HAP-1 (cell line): ENCODE results near the gene FGFRL1.
A peak's percentile ranks its signal among the peaks of the same experiment; 100 is the strongest.
"Not testable (repeated sequence)": the region's sequence is repeated elsewhere in the genome, so short reads cannot be mapped to it uniquely, and the experiment has no call there.

Experiments used
- DNase-seq, 2 experiments: peaks; one replicate each; pipeline ENCODE4 v3.0.0-alpha.2; 2016 to 2020; ENCODE audit warnings: low spot score in 2 of 2
- H3K27me3 ChIP-seq: fragments of 250-450 bp; sonication (Bioruptor Pico); 2 replicates; pipeline ENCODE4 v1.5.1; 2020; ENCODE audit warnings: low read depth, mild to moderate bottlenecking, moderate library complexity
- H3K36me3 ChIP-seq: fragments of 250-450 bp; sonication (Bioruptor Pico); replicated peaks from 2 replicates; pipeline ENCODE4 v1.5.1; 2020; ENCODE audit warnings: mild to moderate bottlenecking
- H3K4me1 ChIP-seq: fragments of 250-450 bp; sonication (Bioruptor Pico); 2 replicates; pipeline ENCODE4 v1.5.1; 2020; ENCODE audit warnings: mild to moderate bottlenecking
- H3K4me3 ChIP-seq: fragments of 250-450 bp; sonication (Bioruptor Pico); 2 replicates; pipeline ENCODE4 v1.5.1; 2020; ENCODE audit warnings: mild to moderate bottlenecking, moderate library complexity
- H3K9me3 ChIP-seq: fragments of 250-450 bp; sonication (Bioruptor Pico); 2 replicates; pipeline ENCODE4 v1.5.1; 2020; ENCODE audit warnings: mild to moderate bottlenecking, moderate library complexity
- in situ Hi-C: fragments of 300-500 bp; cut with MboI; formaldehyde crosslinking; loops from 3 replicates; pipeline ENCODE4 v1.14.3; 2020; ENCODE audit warnings: low sequenced_read_pairs, inconsistent platforms, mixed read lengths

Gene FGFRL1

DNA sequence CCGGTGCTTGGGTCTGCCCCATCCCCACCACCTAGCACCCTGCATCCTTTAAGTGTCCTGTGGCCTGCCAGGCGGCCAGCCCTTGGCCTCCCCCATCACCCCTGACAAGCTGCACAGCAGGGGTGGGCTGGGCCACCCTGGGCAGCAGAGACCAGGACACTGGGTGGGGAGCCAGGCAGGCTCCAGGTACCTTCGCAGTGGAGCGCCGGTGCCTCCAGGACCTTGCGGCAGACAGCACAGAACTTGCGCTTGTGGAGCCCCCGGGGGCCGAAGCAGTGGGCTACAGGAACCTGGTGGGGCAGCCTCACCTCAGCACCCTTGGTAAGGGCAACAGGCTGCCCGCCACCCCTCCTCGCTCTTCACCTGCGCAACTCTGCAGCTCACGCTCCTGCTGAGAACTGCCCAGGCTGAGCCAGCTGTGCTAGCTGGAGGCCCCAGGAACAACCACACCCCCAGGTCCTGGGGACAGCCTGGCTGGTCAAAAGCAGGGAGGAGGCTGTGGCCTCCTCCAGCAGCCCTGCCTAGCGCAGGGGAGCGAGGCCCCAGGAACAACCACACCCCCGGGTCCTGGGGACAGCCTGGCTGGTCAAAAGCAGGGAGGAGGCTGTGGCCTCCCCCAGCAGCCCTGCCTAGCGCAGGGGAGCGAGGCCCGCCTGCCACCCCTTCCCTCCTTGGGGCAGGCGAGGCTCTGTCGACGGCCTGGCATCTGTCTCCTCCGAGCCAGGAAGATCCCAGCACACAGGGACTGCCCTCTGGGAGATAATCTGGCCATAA is 42.6 kb upstream of the FGFRL1 start:
- in situ Hi-C loops: no loop called here
- peaks cover 2% of the 10 kb centered on the region; the same call in 1 of the 2 replicates for H3K4me1 ChIP-seq
- no peaks in the 10 kb centered on the region for H3K27me3 ChIP-seq
- H3K4me3 ChIP-seq: no peak overlapping the region
- H3K36me3 ChIP-seq: no peaks in the 10 kb centered on the region
- DNase-seq: no peak
- no peaks in the 10 kb centered on the region for H3K9me3 ChIP-seq

DNA sequence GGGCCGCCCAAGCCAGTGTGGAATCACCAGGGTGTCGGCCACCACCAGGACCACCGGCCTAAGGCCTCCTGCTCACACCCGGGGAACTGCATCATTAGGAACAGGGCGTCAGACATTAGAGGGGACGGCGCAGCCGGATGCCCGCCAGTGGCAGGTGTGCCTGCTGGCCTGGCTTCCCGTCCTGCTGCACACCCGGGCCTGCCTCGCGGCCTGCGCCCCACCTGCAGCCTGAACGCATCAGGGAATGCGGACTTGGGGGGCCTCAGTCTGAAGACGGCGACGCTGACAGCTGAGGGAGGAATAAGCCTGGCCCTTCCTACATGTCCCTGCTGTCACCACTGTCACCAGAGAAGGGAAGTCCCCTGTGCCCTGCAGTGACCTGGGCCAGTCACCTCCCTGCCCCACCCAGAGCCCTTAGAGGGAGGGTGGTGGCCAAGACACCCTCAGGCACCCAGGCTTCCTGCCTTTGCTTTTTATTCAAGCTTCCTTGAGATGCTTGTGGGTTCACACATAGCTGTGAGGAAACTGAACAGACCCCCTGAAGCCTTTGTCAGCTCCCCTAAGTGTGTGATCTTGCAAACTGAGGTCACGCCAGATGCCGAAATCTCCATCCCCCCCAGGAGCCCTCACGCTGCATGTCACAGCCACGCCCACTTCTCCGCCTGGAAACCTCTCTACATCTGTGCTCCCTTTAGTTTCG is 41.2 kb upstream of the FGFRL1 start:
- peaks cover 2% of the 10 kb centered on the region; the same call in 1 of the 2 replicates for H3K4me1 ChIP-seq
- H3K9me3 ChIP-seq: no peaks in the 10 kb centered on the region
- DNase-seq: no peak
- H3K27me3 ChIP-seq: no peaks in the 10 kb centered on the region
- H3K36me3 ChIP-seq: no peaks in the 10 kb centered on the region
- no peak overlapping the region for H3K4me3 ChIP-seq
- in situ Hi-C loops: no loop called here

DNA sequence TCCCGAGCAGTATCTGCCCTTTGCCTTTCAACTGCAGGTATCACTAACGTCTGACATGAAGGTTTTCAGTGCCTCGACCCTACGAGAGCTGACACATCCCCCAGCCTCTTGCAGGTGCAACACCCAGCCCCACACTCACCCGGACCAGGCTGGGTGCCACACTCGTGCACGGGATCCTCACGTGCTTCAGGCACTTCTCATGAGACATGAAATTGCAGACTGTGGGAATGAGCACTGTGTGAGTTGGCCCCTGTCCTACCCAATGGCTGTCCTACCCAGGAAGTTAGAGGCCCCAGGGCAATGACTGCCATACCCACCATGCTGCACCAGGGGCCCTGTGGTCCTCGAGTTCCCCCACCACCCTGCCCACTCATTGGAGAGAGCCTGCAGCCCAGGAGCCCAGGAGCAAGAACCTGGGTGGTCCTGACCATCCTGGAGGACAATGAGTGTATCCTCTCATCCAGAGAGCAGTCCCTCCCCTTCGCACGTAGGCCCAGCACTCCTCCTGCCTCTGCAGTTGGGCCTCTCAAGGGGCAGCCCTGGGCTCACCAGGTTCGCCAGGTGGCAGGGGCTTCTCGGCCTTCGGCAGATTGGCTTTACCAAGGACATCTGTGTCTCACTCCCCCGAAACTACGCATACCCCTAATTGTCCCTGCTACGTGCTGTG is 40.4 kb upstream of the FGFRL1 start:
- no peaks in the 10 kb centered on the region for H3K27me3 ChIP-seq
- H3K36me3 ChIP-seq: no peaks in the 10 kb centered on the region
- H3K9me3 ChIP-seq: no peaks in the 10 kb centered on the region
- DNase-seq: no peak
- no peak overlapping the region for H3K4me3 ChIP-seq
- in situ Hi-C loops: no loop called here
- peaks cover 2% of the 10 kb centered on the region; the same call in 1 of the 2 replicates for H3K4me1 ChIP-seq

DNA sequence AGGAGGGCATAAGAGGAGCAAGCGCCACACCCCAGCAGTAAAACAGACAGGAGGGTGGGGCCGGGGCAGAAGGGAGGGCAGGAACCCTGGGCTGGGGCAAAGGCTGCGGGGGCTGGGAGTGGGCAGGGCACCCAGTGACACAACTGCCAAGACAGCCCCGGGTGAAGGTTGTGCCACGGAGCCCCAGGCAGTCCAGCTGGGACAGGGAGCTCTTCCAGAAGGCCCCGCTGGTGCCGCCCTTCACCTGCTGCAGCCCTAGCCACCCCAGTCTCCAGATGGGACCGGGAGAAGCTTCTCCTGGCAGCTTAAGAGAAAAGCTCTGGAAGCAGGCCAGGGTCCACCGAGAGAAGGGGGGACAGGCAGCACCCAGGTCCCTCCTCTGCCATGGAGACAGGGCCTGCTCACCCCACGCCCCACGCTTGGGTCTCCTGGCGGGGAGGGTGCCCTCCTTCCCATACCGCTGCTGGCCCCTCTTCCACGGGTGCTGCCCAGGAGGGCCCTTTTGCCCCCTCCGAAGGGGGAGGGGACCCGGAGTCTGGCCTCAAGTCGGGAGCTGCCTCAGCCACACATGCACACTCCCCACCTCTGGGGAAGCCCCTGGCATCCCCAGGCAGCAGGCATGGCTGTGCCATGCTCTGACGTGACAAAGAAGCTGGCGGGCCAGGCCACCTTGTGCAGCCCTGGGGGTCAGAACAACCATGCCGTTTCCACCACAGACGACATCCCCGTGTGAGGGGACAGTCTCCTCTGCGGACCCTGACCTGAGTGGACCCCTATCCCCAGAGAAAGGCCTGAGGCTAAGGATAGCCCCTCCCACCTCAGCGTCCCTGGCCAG is 39.5 kb upstream of the FGFRL1 start:
- DNase-seq: no peak
- Histone ChIP-seq H3K9me3 (no peaks in the 10 kb centered on the region), H3K27me3 (no peaks in the 10 kb centered on the region), H3K4me1 (peaks cover 2% of the 10 kb centered on the region; the same call in 1 of the 2 replicates), H3K36me3 (no peaks in the 10 kb centered on the region), H3K4me3 (peak overlapping the region; percentile 60)
- in situ Hi-C loops: no loop called here

DNA sequence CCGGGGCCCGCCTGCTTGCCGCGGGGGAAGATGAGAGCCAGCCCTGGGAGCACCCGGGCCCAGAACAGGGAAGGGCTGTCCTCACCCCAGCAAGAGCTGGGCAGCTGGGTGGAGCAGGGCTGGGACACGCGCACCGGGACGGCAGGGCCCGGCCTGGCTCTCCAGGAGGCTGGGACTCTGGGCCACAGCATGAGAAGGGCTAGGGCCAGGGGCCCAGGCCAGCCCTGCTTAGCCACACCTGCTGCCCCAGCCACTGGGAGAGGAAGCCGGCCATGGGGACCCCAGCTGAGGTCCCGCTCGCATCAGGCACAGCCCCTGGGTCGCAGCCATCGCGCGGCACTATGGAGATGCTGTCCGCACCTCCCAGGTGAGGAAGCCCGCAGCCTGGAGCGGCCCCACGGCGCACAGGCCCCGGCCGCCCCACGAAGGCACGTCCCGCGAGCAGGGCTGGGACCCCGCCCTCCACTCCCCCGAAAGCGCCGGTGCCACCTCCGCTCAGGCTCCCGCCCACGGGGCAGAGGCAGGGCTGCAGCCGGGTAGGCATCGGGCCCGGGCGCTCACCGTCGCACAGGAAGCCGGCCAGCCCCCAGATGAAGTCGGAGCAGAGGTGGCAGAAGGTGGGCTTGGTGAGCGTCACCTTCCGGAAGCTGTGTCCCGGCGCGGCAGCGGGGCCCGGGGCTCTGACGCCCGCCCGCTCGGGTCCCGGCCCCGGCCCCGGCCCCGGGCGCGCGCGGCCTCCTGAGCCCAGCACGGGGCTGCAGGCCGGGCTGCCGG is 38.6 kb upstream of the FGFRL1 start:
- DNase-seq: peak in 1 of 2 experiments; percentile 46
- in situ Hi-C loops: no loop called here

DNA sequence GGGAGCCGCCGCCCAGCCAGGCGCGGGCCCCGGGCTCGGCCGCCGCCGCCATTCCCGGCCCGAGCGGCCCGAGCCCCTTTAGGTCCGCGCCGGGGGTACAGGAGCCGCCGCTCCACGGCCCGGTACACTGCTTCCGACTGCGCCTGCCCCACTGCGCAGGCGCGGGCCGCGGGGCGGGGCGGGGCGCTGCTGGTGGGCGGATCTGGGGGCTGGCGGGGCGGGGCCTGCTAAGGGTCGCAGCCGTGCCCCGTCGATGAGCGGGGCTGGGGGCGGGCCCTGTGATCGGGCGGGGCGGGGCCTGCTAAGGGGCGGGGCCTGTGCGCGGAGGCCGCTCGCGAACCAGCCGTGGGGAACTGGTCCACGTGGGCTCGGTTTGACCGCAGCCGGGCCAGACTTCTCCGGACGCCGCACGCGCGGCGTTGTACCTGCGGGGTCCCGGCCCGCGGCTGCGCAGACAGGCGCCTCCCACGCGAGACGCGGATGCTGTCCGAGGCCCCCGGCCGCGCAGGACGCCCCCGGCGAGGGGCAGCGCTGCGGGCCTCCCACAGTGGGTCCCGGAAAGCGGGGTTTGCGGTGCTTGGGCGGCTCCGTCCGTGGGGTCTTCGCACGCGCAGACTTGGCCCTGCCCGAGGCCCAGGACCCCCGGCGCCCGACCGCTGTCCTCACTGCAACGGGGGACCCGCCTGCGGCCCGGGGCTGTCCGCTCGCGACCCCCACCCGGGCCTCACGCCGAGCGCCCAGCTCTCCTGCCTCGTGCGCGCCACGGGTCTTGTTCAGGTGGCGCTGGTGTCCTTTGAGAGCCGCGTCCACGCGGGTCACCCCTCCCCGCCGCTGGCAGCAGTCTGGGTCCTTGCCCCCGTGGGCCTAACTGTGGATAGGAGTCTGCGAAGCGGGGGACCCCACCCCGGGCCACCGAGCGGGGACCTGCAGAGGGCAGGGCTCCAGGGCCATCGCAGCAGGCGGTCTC is 37.7 kb upstream of the FGFRL1 start, which contains the start of gene DGKQ:
DGKQ (minus strand) TSS at position 139 of the 967 bp plus-strand sequence; CDS start at position 52, 87 bp downstream.
- H3K4me3 ChIP-seq: peak within 1 kb of the TSS; percentile 60
- in situ Hi-C loops: no loop called here
- DNase-seq: peak; percentile 60 to 85

More for the DNA sequence above, 38.6 kb upstream of the FGFRL1 start:
- H3K9me3 ChIP-seq: no peaks in the 10 kb centered on the region
- H3K4me3 ChIP-seq: peak overlapping the region; percentile 60
- no peaks in the 10 kb centered on the region for H3K36me3 ChIP-seq
- no peaks in the 10 kb centered on the region for H3K27me3 ChIP-seq
- peaks cover 2% of the 10 kb centered on the region; the same call in 1 of the 2 replicates for H3K4me1 ChIP-seq

DNA sequence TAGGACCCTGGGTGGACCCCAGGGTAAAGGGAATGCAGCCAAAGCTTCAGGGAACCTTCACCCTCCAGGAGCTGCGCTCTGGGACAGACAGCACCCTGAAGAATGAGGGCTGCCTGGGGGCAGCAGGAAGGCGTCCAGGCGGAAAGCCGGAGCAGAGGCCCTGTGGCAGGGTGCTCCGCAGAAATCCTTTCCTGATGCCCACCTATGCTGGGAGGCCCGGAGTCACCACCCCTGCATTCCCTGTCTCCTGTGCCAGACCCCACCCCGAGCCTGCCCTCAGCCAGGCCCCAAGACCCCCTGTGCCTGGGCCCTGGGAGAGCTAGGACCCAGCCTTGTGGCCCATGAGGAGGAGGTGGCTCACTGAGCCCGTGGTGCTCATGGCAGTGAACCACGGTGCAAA is 36.8 kb upstream of the FGFRL1 start:
- in situ Hi-C loops: no loop called here
- no peak for DNase-seq
- Histone ChIP-seq H3K4me3 (no peak overlapping the region), H3K36me3 (no peaks in the 10 kb centered on the region), H3K4me1 (peaks cover 2% of the 10 kb centered on the region; the same call in 1 of the 2 replicates), H3K27me3 (no peaks in the 10 kb centered on the region), H3K9me3 (no peaks in the 10 kb centered on the region)

More for the DNA sequence above, 37.7 kb upstream of the FGFRL1 start, which contains the start of gene DGKQ:
- Histone ChIP-seq H3K27me3 (no peaks in the 10 kb centered on the region), H3K9me3 (no peaks in the 10 kb centered on the region), H3K4me1 (peaks cover 2% of the 10 kb centered on the region; the same call in 1 of the 2 replicates), H3K36me3 (no peaks in the 10 kb centered on the region)

DNA sequence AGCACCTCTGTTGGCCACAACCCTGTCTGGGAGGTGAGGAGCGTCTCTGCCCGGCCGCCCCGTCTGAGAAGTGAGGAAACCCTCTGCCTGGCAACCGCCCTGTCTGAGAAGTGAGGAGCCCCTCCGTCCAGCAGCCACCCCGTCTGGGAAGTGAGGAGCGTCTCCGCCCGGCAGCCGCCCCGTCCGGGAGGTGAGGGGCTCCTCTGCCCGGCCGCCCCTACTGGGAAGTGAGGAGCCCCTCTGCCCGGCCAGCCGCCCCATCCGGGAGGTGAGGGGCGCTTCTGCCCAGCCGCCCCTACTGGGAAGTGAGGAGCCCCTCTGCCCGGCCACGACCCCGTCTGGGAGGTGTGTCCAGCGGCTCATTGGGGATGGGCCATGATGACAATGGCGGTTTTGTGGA is 35.4 kb upstream of the FGFRL1 start:
- DNase-seq, H3K9me3 ChIP-seq, H3K4me1 ChIP-seq, H3K4me3 ChIP-seq, H3K27me3 ChIP-seq, H3K36me3 ChIP-seq, in situ Hi-C loops: not testable (repeated sequence)

DNA sequence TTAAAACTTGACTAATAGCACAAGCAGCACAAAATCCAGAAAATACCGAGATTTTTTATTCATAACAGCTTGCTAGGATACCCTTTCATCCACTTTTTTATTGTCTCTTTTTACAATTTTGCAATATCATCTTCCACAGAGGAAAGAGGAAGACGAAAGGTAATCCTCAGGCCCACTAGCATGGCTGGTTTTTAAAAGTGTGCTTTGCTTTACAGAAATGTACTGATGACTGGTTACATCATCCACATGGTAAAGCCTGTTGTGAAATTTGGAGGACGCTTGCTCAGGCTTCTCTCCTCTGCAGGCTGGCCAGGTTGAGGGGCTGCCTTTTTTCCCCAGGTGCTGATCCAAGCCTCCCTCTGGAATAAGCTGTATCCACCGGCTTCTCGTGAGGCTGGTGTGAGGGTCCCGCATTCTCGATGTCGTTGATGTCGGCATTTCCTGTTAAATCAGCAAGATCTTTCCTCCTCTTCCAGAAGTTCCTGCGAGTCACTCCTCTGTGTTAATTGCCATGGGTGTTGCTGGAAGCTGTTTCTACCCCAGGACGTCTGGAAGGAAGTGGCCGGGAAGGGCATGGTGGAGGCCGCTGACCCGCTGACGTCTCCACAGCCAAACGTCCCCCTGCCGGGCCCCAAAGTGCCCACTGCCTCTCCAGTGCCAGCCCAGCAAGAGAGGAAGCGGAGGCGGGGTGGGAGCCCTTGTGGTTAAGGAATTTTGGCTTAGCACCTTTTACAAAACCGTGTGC is 32.3 kb upstream of the FGFRL1 start:
- Histone ChIP-seq H3K36me3 (no peaks in the 10 kb centered on the region), H3K27me3 (no peaks in the 10 kb centered on the region), H3K9me3 (no peaks in the 10 kb centered on the region), H3K4me1 (no peaks in the 10 kb centered on the region), H3K4me3 (no peak overlapping the region)
- in situ Hi-C loops: no loop called here
- DNase-seq: no peak

DNA sequence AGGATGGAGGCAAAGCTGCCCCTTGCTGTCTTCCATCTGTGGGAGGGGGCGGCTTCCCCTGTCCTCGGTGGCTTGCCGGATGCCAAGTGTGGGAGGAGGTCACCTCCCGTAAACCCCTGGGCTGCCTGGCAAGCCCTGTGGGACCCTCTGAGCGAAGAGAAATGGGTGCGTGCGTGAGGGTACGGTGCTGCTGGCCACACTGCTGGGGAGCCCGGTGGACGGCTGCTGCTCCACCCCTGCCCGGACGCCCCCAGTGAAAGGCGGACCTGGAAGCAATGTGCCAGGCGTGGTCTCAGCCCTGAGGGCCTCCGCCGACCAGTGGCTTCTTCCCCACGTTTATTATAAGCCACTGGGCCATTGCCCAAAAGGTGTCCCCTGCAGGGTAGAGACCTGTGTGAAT is 29.1 kb upstream of the FGFRL1 start:
- peaks cover 6% of the 10 kb centered on the region for H3K4me1 ChIP-seq
- in situ Hi-C loops: no loop called here
- no peak overlapping the region for H3K4me3 ChIP-seq
- H3K36me3 ChIP-seq: no peaks in the 10 kb centered on the region
- no peaks in the 10 kb centered on the region for H3K9me3 ChIP-seq
- H3K27me3 ChIP-seq: no peaks in the 10 kb centered on the region
- no peak for DNase-seq

DNA sequence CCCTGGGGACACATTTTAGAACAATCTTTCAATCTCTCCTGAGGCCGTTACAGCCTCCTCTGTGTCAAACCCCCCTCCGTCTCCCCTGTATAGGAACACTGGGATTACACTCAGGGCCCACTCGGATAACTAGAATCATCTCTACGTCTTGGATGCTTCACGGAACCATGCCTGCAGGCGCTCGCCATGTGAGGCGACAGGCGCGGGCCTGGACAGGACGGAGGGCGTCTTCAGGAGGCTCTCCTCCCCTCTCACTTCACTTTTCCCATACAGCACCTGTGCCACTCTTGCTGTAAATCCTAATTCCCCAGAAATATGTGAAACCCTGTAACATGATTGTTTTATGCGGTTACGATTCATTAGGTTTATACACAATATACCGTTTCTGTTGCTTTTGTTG is 28.6 kb upstream of the FGFRL1 start:
- no peaks in the 10 kb centered on the region for H3K9me3 ChIP-seq
- no peaks in the 10 kb centered on the region for H3K36me3 ChIP-seq
- no peak for DNase-seq
- peaks cover 6% of the 10 kb centered on the region for H3K4me1 ChIP-seq
- in situ Hi-C loops: no loop called here
- H3K27me3 ChIP-seq: no peaks in the 10 kb centered on the region
- H3K4me3 ChIP-seq: no peak overlapping the region
